GM21619 (cell line): ENCODE data around the gene FAM124A.

ENCODE experiments used
- ATAC-seq: cut with Tn5 transposase; IDR thresholded peaks from one replicate; pipeline ENCODE4 v1.9.1; 2021; ENCODE audit not compliant: unreplicated experiment

The FAM124A gene

DNA sequence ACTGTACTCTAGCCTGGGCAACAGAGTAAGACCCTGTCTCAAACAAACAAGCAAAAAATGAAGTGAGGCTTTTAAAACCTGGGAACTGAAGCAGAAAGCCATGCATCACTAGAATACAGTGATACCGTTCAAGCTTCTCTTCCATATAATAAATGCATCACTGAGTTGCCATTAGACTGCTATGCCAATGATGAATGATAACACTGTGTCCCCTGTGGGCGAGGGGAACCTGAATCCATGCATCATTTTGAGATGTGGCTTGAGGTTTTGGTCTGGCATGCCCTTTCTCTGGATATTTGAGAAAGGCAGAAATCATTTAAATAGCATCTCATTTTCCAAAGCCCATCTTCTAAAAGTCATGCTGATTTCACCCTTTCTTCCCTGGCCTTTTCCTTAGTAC is 1.5 kb upstream of the FAM124A start:
- ATAC-seq = no peak

DNA sequence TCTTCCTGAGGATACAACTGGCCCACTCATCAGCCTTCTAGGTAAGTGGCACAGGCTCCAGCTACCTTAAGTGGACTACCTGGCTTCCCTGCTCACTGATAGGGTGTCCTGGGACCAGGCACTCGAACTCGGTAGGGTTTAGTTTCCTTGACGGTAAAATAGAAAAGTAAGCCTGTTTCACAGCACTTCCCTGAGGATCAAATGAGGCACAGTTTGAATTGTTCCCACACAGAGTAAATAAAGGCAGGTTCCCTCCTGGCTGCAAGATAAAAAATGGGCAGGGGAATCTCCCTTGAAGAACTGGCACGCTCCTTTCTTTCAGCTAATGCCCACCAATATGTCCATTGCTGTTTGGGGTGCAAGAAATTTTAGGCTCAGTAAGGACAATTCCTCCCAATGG is 1.1 kb upstream of the FAM124A start:
- ATAC-seq = no peak

DNA sequence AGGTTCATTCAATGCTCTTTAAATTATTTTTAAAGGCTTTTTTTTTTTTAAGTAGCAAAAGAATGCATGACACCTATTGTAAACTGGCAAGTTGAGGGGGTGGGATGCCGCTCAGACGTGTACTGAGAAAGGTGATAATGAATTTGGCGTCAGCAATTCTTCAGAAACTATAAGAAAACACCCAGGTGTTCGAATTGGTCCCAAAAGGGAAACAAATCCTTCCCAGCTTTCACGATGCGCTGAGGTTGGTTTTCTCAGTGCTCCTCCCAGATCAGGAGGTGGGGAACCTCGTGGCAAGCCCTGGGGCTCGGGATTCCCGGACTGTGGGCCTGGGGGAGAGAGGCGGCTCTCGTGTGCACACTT is 543 bp upstream of the FAM124A start:
- ATAC-seq = no peak

DNA sequence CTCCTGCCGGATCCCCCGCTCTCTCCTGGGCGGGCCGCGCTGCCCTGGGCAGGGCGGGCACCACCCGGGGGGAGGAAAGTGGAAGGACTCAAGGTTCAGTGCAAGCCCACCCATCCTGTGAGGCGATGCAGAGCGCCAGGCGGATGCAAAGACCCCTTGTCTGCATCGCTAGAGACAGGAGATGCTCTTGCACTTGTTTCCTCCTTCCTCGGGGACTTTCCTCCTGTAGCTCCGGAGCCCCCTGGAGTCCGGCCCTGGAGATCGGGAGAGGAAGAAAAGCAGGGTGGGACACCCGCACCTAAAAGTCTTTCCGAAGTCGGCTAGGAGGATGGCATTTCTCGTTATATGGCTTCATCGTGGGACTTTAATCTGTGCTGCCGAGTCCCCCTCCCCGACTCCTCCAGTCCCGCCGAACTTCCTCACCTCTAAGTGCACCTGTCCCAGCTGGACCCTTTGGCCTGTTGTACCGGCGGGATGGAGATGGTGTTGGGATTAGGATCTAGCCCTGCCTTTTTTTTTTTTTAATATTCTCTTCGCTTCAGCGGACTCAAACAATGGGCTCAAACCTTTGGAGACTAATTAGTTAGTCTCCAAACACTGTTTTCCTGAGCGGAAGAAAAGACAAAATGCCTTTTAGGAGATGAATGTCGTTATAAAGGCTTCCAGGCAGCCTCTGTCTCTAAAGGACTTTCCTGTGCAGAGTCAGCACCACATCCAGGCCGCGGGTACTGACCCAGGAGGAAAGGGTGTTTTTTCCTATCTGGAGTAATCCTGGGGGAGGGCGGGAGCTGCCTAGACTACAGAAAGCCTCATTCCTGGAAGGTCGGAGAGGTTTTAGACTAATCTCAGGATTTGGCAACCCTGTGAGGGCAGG is 725 bp downstream of the FAM124A start:
- peak; percentile 17 for ATAC-seq

DNA sequence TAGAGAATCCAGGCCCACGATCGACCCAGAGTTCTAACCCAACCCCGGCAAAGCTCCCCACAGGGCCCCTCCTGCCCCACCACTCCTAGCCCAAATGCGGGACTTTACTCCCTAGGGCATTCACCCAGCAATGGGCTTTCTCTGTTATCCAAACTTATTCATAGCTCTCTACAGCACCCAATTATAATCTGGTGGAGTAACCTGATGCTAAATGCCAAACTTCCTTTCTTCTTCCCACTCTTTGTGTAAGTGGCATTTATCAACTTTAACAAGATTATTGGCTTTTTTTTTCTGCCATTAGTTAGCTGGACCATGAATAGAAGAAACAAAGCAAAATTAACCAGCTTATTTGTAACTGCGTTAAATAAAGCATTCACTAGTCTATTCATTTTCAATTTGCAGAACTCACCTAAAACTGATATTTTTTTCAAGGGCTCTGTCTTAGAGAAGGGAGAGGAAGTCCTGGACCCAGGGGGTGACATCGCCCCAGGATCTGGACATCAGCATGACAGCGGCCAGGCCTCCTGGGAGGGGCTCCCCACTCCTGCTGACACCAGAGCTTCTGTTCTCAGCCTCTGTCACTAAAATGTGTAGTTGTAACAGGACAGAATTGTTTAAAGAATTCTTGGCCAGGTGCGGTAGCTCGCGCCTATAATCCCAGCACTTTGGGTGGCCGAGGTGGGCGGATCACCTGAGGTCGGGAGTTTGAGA is 1.5 kb downstream of the FAM124A start:
- ATAC-seq = no peak

DNA sequence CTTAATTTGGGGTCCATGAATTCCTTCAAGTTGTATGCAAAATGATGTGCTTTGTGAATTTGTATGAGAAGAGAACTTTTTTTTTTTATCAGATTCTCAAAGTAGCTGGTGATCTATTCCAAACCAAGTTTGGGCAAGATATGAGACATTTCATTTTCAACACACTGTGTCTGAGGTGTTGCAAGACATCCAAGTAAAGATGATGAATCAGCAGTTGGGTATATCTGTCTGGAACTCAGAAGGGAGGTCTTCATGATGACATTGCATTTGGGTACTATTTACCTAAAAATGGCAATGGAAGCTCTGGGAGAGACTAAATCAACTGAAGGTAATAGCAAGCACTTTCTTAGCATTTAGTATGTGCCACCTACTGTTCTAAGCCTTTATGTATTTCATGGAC is 2.8 kb downstream of the FAM124A start:
- no peak for ATAC-seq

DNA sequence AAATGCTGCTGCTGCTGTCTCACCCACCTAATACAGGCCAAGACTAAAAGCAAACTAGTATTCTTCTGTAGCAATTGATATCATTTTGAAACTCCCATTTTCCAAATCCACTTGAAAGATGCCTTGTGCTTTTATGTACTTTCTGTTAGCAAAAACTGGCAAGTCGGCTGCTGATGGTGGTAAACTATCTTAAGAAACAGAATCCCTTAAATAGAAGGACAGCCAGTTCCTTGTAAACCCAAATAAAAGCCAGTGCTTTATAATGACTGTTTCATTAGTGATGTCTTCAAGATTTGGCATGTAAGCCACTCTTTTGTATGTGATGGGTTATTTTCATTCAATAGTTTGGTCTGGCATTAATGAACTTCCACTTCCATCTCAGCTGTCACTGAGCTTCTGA is 5.2 kb downstream of the FAM124A start:
- ATAC-seq = no peak

DNA sequence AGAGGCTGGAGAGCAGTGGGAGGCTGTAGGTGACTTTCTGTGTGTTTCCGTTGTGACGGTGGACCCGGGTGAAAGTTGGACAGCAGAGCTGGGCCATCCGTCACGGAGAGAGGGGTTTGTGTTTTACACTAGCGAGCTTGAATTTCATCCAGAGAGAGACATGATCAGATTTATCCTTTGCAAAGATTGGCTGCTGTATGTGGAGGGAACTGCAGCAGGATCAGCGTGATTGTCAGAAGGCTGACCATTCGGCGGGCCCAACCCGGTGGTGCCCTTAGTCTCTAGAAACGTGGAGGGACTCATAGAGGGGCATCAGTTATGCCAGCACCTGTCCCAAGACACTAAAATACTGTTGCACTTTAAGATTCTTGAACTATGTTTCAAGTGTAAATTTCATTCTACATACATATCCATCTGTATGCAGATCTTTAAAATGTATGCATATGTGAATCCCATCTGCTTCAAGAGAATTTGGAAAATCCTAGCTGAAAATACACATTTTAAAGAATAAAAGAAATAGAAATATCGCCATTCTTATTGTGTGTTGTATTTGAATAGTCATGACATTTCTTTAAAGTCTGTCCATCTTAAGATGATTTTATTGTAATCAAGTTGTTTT is 7.0 kb downstream of the FAM124A start:
- no peak for ATAC-seq

DNA sequence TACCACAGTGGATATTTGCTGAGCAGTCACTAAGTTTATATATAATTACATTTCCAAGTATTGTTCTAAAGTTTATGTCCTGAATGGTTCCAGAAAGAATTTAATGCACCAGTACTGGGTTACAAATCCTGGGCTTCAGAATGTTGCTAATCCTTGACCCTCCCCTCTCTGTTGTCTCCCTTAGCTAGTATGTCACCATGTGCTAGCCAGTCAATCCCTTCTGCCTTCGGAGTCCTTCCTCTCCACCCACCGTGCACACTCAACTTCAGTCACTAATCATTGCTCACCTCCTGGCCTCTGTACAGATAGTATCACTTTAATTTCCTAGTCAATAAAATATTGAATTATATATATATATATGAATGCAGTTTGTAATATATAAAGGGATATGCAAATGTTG is 7.5 kb downstream of the FAM124A start:
- ATAC-seq = no peak

DNA sequence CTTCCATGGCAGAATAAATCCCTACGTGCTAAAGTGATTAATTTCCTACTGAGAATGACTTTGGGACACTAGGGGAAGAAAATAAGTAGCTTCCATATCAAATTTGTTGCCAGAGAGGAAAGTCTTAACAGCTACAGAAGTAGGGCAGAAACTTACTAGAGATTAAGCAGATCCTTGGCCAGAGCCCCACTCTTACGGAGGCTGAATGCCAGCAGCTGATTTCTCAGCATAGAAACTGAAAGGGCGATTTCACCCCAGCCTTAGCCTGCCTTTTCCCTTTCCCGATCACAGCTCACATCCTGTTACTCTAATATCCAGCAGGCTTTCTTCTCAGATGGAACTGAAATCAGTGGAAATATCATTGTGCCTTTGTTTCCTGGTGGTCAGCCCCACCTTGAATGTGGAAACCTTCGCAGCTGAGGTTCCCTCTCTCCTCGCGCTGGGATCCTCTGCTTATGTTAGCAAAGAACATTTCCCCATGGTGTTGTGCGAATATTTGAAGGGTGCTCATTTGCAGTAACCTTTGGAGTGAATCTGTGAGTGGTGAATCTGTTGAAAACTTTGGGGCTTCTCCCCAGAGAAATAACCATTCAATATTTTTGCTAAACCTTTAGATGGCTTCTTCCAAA is 8.4 kb downstream of the FAM124A start:
- ATAC-seq = no peak

DNA sequence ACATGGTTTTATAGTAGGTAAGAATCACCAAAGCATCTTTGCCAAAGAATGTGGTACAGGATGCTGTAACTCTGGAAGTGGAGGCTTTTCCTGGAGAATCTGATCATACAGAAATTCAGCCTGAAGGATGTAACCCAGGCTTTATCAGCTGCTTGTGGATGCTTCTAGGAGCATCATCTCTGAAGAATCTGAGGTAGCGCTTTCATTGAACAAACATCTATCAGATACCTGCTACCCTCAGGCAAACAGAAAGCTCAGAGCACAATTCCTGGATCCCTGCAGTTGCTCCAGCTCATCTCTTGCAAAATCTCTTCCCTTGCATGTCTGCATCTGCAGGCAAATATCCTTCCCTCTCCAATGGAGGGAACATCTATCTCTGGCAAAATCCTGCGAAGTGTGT is 9.3 kb downstream of the FAM124A start:
- no peak for ATAC-seq

DNA sequence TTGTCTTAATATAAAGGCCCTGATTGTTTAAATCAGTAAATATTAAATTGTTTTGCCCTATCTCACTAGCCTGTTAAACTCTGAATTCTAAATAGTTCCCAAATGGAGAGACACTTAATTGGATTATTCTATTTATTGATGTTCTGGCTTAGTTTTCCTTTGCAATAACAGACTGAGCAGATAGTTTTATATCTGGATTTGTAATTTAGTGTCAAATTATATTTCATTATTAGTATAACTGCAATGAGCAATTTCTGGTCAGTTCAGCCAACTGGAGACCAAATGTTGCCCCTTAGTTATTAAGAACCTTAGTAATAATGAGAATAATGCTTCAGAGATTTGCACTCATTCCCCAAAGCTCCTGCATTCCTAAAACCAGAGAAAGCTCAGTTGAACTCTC is 10.1 kb downstream of the FAM124A start:
- ATAC-seq = no peak

DNA sequence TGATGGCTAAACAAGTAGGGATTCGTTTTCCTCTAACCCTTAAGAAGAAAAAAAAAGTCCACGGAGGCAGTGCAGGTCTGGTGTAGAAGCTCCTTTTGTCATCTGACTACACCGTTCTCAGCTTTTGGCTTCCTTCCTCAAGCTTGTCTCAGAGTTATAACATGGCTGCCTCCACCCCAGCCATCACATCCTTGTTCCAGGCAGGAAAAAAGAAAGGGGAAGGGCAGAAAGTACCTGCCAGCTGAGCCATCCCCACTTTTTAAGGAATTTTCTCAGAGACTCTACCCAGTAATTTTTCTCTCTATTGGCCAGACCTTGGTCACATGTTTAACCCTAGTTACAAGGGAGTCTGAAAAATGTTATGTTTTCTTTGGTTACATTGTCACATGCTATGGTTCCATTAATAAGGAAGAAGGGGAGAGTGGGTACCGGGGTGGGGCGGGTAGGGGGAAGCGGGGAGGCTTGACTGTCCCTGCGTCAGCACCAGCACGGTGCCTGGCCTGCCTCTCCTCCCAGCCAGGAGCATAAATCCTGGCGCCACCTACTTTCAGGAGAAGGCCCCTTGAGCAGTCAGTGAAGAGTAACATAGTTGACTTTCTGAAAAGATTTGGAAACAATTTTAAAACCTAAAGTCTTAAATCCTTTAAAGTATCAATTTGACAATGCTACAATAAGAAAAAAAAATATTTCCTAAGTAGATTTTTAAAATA is 11.1 kb downstream of the FAM124A start:
- no peak for ATAC-seq

DNA sequence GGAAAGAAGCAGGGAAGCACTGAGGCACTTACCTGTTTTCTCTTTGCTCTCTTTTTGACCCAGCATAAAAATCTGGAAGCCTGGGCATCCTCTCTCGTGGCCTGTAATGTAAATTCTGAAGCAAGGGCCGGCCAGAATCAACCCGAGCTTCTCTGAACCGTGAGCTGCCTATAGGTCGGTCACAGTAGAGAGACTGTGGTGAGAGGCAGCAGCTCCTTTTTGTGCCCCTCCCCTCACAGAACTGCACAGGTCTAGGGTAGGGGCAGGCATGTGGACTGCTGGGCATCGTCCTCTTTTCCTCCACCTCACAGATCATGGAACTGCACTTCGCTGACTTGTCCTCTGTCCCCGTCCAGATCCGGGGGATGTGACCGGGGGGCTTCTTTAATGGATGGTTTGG is 12.5 kb downstream of the FAM124A start:
- ATAC-seq = no peak

DNA sequence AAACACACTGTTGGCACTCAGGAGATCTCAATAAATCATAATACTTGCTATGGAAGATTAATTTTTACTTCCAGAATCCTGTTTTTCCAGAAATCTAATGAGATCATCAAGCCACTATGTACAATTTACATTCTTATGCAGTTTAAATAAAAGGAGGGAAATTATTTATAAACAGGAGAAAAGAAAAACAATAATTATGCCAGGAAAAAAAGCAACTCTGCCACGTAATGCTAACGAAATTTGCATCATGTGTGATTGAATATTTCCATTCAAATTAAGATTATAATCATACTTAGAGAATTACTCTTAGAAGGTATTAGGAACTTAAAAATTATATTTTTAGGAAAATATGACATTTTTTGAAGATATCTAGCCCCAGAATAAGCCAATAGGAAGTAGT is 13.0 kb downstream of the FAM124A start:
- ATAC-seq = no peak

DNA sequence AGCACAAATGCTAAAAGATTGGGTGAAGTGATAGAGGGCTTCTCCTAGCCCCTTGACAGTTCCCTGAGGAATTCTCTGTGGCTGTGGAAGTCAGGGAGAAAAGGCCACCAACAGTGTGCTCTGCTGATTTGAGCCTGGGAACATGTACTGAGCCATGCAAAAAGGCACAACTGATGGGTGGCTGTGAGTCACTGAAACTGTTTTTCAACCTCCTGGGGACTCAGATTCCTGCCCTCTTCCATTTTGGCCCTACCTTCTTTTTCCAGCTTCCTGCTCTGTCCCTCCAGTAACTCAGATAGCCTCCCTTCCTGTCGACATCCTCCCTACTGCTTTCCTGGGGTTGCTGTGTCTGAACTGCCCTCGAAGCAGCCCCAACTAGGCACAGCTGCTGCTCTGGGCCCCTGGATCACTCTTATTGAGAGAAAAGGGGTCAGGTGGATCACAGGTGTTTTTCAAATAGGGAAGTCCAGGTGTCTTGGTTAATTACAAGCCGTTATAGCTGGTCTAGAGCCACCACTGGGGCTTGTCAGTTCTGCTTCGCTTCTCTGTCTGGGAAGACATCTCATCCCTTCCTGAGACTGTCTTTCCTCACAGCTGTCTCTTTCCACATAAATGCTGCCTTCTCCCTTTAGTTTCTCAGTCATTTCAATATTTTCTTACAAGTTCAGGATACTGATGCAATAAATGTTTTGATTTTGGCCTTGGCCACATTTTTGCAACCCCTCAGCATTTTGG is 13.7 kb downstream of the FAM124A start:
- no peak for ATAC-seq

DNA sequence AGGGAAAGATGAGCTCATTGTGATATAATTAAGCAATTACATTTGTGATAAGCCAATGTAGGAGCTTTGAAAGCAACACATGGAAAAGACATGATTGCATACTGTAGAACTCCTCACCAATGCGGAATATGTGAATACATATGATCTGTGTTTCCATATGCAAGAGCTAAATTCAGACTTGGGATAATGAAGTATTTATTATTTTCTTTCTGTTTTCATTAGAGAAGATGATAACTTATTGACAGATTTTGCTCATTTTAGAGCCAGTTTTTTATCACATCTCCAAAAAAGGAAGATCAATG is 14.2 kb downstream of the FAM124A start:
- no peak for ATAC-seq

DNA sequence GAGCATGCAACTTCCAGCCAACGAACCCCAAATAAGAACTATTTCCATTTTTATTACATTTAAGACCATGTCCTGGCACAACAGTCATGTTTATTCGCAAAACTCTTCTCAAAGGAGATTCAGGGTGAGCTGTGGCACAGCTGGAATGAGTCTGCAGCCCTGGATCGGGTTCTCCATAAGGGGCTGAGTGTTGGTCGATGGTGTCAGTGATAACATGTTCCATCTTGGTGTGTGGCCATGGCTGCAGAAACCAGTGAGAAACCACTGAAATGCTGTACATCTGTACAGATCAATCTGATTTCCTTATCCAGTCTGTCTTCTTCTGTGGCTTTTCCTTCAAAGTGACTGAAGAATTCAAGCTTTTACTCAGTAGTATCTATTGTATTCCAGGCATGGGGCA is 15.2 kb downstream of the FAM124A start:
- ATAC-seq = no peak

DNA sequence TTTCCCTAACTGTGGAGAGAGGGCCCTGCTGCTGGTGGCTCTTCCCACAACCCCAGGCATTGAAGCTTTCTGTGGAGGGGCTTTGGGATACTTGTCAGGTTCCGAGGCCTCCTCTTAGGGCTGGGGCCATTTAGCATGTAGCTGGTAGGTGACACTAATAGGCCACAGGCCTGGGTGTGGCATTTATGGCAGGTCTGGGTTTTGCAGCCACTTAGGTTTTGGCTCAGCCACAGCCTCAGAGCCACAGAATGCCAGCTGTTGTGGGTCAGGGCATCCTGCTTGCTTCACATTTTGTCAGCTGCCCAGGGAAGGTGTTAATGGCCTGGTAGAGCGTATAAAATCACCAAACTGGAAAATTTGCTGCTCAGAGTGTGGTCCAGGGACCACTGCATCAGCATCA is 15.7 kb downstream of the FAM124A start:
- ATAC-seq = no peak

DNA sequence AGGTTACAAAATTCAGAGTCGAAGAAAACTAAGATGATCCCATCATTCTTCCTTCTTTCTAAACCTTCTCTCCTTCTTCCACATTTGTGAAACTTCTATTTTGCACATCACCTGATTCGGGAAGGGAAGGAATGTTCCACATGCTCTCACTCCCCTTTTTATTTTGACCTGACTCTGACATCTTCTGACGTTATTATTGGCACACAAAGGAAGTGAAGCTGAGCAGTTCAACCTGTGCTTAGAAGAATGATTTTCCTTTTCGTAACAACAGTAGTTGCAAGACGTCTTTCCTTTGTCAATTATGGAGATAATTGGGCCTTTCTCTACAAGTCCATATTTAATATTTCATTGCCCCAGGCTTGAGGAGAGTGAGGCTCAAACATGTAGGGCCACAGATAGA is 18.0 kb downstream of the FAM124A start:
- no peak for ATAC-seq

DNA sequence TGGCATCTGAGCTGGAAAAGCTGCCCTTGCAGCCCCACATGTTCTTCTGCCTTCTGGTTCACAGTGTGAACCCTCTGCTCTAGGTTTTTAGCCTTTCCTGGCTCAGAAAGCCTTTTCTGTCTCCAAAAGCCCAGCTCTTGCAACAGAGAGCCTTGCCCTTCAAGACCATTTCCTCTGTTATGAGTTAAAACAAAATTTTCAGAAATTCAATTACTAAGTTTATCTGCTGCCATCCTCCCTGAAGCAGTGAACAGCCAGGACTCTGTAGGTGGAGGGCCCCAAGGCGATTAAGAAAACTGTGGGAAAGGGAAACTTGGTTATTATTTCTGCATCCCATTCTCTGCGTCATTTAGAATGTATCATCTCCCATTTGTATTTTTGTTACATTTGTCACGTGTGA is 18.8 kb downstream of the FAM124A start:
- no peak for ATAC-seq
